Thoracic aorta (tissue), 2 donors: ENCODE results near the gene ABLIM1. TPM values are rescaled to one million over a fixed set of nuclear protein-coding genes. Genes with fewer than 3 reads are reported as not detected.

ENCODE experiments used
- ATAC-seq: fragments of 150-250 bp; one replicate; pipeline ENCODE4 v1.8.0; 2017; ENCODE audit warnings: low read depth; ENCODE audit not compliant: insufficient number of reproducible peaks, low FRiP score
- DNase-seq: peaks from one replicate; pipeline ENCODE4 v3.0.0-alpha.2; 2020; ENCODE audit warnings: low spot score
- H3K27ac ChIP-seq, 2 donors: fragments of 200-600 bp; sonication (generic); 1 replicate in 1 of 2; 2 replicates in 1 of 2; pipeline ENCODE4 v1.5.1; 2016; ENCODE audit warnings: mild to moderate bottlenecking in 2 of 2, moderate library complexity in 2 of 2
- H3K27me3 ChIP-seq: fragments of 200-600 bp; sonication (generic); replicated peaks from 2 replicates; pipeline ENCODE4 v1.6.0; 2016; ENCODE audit warnings: mild to moderate bottlenecking; ENCODE audit not compliant: insufficient read depth
- H3K36me3 ChIP-seq: fragments of 200-600 bp; sonication (generic); one replicate; pipeline ENCODE4 v1.5.1; 2016
- H3K4me1 ChIP-seq, 2 donors: fragments of 200-600 bp; sonication (generic); 1 replicate in 1 of 2; 2 replicates in 1 of 2; pipeline versions ENCODE4 v1.5.1 to v1.6.0; 2016; ENCODE audit warnings: low read depth in 2 of 2, mild to moderate bottlenecking in 1 of 2; ENCODE audit not compliant: control insufficient read depth in 1 of 2
- H3K4me3 ChIP-seq: fragments of 200-600 bp; sonication (generic); 2 replicates; pipeline ENCODE4 v1.5.1; 2016; ENCODE audit warnings: mild to moderate bottlenecking
- H3K9me3 ChIP-seq: fragments of 200-600 bp; sonication (generic); 2 replicates; pipeline ENCODE4 v1.5.1; 2016
- CTCF ChIP-seq: fragments of 200-600 bp; sonication (generic); IDR thresholded peaks from one replicate; pipeline ENCODE4 v1.5.1; 2019; ENCODE audit warnings: antibody characterized with exemption
- total RNA-seq, 2 donors: library from RNA; depleted of rRNA; stranded (reverse); fragments of >200 nt; gene quantifications; one replicate each; pipeline versions ENCODE4 v1.1.0 to v1.2.3, GENCODE V29; 2016

Gene ABLIM1
- total RNA-seq, 2 donors from 2014 or later, result 47.5 to 111 TPM

- H3K4me1 ChIP-seq, result peaks cover 8 to 22% of the 10 kb centered on the region in 2 donors
- no peak overlapping the region for H3K4me3 ChIP-seq
- no peaks in the 10 kb centered on the region for H3K9me3 ChIP-seq
- no peak for ATAC-seq
- no peak for DNase-seq
- H3K27ac ChIP-seq, result no peak overlapping the region
- no peaks in the 10 kb centered on the region for H3K27me3 ChIP-seq
- no peak for TF ChIP-seq CTCF
- H3K36me3 ChIP-seq, result no peaks in the 10 kb centered on the region
Measured at GRCh38 chr10:114581071-114581470, 77.0 kb downstream of the ABLIM1 start.

- no peak for TF ChIP-seq CTCF
- no peak for ATAC-seq
- H3K36me3 ChIP-seq, result no peaks in the 10 kb centered on the region
- H3K27me3 ChIP-seq, result no peaks in the 10 kb centered on the region
- peak overlapping the region in 1 of 2 donors; percentile 32 for H3K27ac ChIP-seq
- no peaks in the 10 kb centered on the region for H3K9me3 ChIP-seq
- no peak for DNase-seq
- H3K4me3 ChIP-seq, result no peak overlapping the region
- H3K4me1 ChIP-seq, result peaks cover 9 to 29% of the 10 kb centered on the region in 2 donors
Measured at GRCh38 chr10:114577133-114577532, 80.9 kb downstream of the ABLIM1 start.

- no peaks in the 10 kb centered on the region for H3K36me3 ChIP-seq
- no peaks in the 10 kb centered on the region for H3K27me3 ChIP-seq
- no peaks in the 10 kb centered on the region for H3K9me3 ChIP-seq
- ATAC-seq (no peak), DNase-seq (no peak)
- no peak for TF ChIP-seq CTCF
- peak overlapping the region in 1 of 2 donors; percentile 32 for H3K27ac ChIP-seq
- H3K4me1 ChIP-seq, result peaks cover 9 to 31% of the 10 kb centered on the region in 2 donors
- no peak overlapping the region for H3K4me3 ChIP-seq
Measured at GRCh38 chr10:114576716-114577115, 81.4 kb downstream of the ABLIM1 start.

GRCh38 chr10:114576132-114576487 is 82.0 kb downstream of the ABLIM1 start:
- no peak for TF ChIP-seq CTCF
- DNase-seq (no peak), ATAC-seq (no peak)
- H3K27ac ChIP-seq, result peak overlapping the region in 1 of 2 donors; percentile 4
- no peak overlapping the region for H3K4me3 ChIP-seq
- no peaks in the 10 kb centered on the region for H3K27me3 ChIP-seq
- peaks cover 13 to 37% of the 10 kb centered on the region in 2 donors for H3K4me1 ChIP-seq
- no peaks in the 10 kb centered on the region for H3K9me3 ChIP-seq
- no peaks in the 10 kb centered on the region for H3K36me3 ChIP-seq

GRCh38 chr10:114575417-114576131 is 82.5 kb downstream of the ABLIM1 start:
- Histone ChIP-seq H3K4me1 (peaks cover 14 to 43% of the 10 kb centered on the region in 2 donors), H3K27me3 (no peaks in the 10 kb centered on the region), H3K4me3 (no peak overlapping the region), H3K27ac (no peak overlapping the region), H3K9me3 (no peaks in the 10 kb centered on the region), H3K36me3 (no peaks in the 10 kb centered on the region)
- DNase-seq (no peak), ATAC-seq (no peak)
- TF ChIP-seq CTCF, result no peak
